ENCODE data around the gene SERGEF. TPM values are rescaled to one million over a fixed set of nuclear protein-coding genes. Genes with fewer than 3 reads are reported as not detected.

Gene SERGEF
- total RNA-seq, 1 experiment from 2014 or later, result 31.4 TPM

DNA sequence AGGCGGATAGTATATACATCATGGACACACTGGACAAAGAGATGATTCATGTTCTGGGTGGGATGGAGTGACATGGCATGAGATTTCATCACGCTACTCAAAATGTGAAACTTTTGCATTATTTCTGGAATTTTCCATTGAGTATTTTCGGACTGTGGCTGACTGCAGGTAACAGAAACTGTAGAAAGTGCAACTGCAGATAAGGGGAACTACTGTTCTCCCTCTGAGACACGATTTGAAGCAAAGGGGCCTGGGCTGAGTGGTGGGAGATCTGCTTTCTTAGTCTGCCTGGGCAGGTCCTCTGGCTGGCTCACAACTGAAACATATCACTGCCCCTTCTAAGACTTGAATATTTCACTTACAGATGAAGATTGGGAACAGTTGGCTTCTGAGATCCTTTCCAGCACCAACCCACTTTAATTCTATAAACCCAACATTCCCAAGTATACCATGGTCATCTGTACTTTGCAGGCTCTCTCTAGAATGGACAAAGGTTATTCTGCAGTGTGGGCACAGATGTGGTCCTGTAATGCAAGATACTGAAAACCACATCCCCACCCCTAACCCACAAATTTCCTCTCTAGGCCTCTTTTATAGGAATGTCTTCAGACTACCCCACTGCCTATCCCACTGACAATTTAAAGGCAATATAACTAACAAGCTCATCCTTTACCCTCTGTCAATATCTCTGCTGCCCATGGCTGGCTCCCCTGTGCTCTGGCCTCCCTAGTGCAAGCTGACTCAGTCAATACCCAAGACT lies 157.1 kb downstream of the SERGEF start:
- Mint-ChIP-seq H3K27ac (peak overlapping the region in 2 of 3 experiments; percentile 15 to 23; a peak in 2 of 7 replicates), H3K27me3 (ENCODE audit: low read depth) (no peaks in the 10 kb centered on the region), H3K9me3 (no peaks in the 10 kb centered on the region), H3K36me3 (ENCODE audit: insufficient read depth in 1 of 3, low read depth in 3 of 3) (no peaks in the 10 kb centered on the region; a peak in 2 of 7 replicates), H3K4me3 (no peak overlapping the region), H3K4me1 (no peaks in the 10 kb centered on the region)
- Histone ChIP-seq H2AFZ (ENCODE audit: low read length) (no peak overlapping the region), H3K27me3 (ENCODE audit: insufficient read depth, low read length) (no peaks in the 10 kb centered on the region), H2BK15ac (ENCODE audit: low read depth, low read length) (no peak overlapping the region), H3K23ac (ENCODE audit: insufficient read length, low read depth, low read length) (no peak overlapping the region), H3T11ph (ENCODE audit: low read length) (no peak overlapping the region), H3K9ac (ENCODE audit: extremely low read depth, insufficient read length, low read length) (no peak overlapping the region), H3K79me1 (ENCODE audit: insufficient read depth, low read depth, low read length, poor library complexity, severe bottlenecking) (no peaks in the 10 kb centered on the region), H3K4me1 (ENCODE audit: insufficient read depth, low read length) (no peaks in the 10 kb centered on the region), H3K4me2 (ENCODE audit: insufficient read depth, insufficient read length, low read length) (no peak overlapping the region), H2BK12ac (ENCODE audit: insufficient read length, low read depth, low read length) (no peak overlapping the region), H3K9me3 (ENCODE audit: control insufficient read depth, low read depth, low read length) (no peaks in the 10 kb centered on the region), H4K91ac (ENCODE audit: insufficient read length, low read depth, low read length) (no peak overlapping the region), H3K56ac (ENCODE audit: insufficient read length, low read depth, low read length) (no peak overlapping the region), H2BK20ac (ENCODE audit: low read depth, low read length, poor library complexity, severe bottlenecking) (no peak overlapping the region), H3K23me2 (ENCODE audit: insufficient read length, low read depth, low read length, poor library complexity, severe bottlenecking) (no peaks in the 10 kb centered on the region), H3K79me2 (ENCODE audit: insufficient read depth, low read length) (no peaks in the 10 kb centered on the region), H3K14ac (ENCODE audit: insufficient read depth, low read length) (no peak overlapping the region), H4K8ac (replicated peaks; ENCODE audit: insufficient read length, low read depth, low read length) (no peak overlapping the region), H4K20me1 (ENCODE audit: control insufficient read depth, insufficient read depth, insufficient read length) (no peaks in the 10 kb centered on the region), H3K27ac (ENCODE audit: insufficient read length, low read depth, low read length) (no peak overlapping the region), H3K18ac (ENCODE audit: insufficient read length, low read depth, low read length) (no peak overlapping the region), H4K5ac (ENCODE audit: insufficient read length, low read depth, low read length) (no peak overlapping the region), H2BK120ac (ENCODE audit: low read depth, low read length, poor library complexity, severe bottlenecking) (no peak overlapping the region), H2AK5ac (ENCODE audit: insufficient read length, low read length) (no peak overlapping the region), H3K4ac (ENCODE audit: low read depth, low read length) (no peak overlapping the region), H2BK5ac (ENCODE audit: insufficient read length, low read length) (no peak overlapping the region)
- DNase-seq, result no peak
- TF ChIP-seq, protein P1, sequence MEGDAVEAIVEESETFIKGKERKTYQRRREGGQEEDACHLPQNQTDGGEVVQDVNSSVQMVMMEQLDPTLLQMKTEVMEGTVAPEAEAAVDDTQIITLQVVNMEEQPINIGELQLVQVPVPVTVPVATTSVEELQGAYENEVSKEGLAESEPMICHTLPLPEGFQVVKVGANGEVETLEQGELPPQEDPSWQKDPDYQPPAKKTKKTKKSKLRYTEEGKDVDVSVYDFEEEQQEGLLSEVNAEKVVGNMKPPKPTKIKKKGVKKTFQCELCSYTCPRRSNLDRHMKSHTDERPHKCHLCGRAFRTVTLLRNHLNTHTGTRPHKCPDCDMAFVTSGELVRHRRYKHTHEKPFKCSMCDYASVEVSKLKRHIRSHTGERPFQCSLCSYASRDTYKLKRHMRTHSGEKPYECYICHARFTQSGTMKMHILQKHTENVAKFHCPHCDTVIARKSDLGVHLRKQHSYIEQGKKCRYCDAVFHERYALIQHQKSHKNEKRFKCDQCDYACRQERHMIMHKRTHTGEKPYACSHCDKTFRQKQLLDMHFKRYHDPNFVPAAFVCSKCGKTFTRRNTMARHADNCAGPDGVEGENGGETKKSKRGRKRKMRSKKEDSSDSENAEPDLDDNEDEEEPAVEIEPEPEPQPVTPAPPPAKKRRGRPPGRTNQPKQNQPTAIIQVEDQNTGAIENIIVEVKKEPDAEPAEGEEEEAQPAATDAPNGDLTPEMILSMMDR (conservative IDR thresholded peaks at IDR 0.05), result no peak
- no CpG with 5 or more reads among the region's 4 CpGs for WGBS (ENCODE audit: extremely low coverage, insufficient read length, low lambda C conversion rate)
